Activated CD4-positive, alpha-beta T cell treated with anti-CD3 and anti-CD28 coated beads for 4 hours (primary cell): ENCODE measurements around the gene FAM107B.

Experiments used
- DNase-seq, 2 donors: peaks; one replicate each; pipeline ENCODE4 v3.0.0-alpha.2; 2020

The FAM107B gene

DNA sequence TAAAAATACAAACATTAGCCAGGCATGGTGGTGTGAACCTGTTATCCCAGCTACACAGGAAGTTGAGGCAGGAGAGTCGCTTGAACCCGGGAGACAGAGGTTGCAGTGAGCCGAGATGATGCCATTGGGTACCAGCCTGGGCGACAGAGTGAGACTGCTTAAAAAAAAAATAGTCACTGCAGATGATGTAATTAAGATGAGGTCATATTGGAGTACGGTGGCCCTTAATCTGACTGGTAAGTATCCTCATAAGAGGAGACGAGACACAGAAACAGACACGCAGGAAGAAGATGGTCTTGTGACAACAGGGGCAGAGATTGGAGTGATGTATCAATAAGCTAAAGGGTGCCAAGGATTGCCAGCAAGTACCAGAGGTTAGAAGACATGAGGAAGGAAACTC is 156.0 kb downstream of the FAM107B start:
- no peak for DNase-seq

- DNase-seq, result no peak
These were observed 156.8 kb downstream of the FAM107B start for GRCh38 chr10:14617852-14618251.

GRCh38 chr10:14616955-14617730 is 157.6 kb downstream of the FAM107B start:
- no peak for DNase-seq

GRCh38 chr10:14616465-14616864 is 158.2 kb downstream of the FAM107B start:
- no peak for DNase-seq

DNA sequence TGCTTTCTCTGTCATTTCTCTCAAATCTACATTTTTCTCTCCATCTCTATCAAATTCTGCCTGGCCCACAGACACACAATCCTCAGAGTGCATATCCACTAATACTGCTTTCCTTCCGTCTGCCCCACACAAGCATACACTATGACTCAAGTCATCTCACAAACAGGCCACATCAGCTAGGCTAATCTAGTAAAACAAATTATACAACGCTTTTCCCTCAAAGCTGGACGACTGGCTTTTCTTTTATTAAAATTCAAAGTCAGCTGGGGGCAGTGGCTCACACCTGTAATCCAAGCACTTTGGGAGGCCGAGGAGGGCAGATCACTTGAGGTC is 161.1 kb downstream of the FAM107B start:
- no peak for DNase-seq

- DNase-seq, result no peak
These were observed 161.7 kb downstream of the FAM107B start for GRCh38 chr10:14612873-14613587.

DNA sequence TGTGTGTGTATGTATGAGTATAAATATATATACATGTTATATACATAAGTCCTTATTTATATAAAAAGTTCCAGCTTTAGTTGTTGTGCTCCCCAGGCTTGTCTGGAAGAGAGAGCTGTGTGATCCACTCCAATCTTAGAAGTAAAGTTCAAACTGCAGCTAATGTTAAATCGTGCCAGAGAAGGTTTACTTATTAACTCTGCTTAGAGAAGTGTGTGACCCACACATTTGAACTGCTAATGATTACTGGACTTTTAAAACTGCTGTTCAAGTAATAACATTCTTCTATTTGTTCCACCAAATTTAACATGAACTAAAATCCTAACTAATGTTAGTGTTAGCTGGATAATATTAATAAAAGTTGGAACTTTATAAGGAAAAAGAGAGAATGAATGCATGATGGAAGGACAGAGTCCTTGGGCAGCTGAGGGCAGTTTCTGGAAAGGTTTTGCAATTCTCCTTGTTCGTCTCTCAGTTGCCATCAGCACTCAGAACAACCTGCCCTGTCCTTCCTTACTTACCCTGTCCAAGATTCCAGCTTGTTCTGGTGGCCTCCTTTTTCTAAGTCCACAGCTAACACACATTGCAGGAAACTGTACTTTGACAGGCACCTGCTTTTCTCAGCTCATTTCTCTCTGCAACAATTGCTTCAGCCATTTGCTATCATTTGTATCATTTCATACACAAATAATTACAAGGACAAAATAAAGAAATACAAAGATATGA is 162.6 kb downstream of the FAM107B start:
- no peak for DNase-seq

GRCh38 chr10:14609178-14609577 is 165.5 kb downstream of the FAM107B start:
- DNase-seq, result no peak

DNA sequence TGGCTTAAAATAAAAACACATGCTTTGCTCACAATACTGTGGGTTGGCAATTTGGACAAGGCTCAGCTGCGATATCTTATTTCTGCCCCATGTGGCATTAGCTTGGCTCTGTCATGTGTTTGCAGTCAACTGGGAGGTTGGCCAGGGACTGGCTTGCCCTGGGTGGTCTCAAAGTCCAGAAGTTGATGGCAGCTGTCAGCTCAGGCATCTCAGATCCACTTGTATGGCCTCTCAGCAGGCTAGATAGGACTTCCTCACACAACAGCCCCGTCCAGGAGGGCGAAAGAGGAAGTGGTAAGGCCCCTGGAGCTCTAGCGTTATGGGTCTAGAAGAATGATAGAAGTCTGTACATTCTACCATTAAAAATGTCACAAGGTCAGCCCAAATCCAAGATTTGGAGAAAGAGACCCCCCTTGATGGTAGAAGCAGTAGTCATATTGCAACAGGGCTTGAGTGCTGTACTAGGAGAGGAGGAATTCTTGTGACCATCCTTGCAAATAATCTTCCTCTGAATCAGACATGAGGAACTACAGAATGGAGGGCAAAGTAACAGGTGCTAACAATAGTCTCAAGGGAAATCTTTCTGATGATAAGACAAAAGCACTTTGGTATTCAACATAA is 166.2 kb downstream of the FAM107B start:
- no peak for DNase-seq

- DNase-seq, result no peak
These were observed 168.1 kb downstream of the FAM107B start for GRCh38 chr10:14606633-14607032.

DNA sequence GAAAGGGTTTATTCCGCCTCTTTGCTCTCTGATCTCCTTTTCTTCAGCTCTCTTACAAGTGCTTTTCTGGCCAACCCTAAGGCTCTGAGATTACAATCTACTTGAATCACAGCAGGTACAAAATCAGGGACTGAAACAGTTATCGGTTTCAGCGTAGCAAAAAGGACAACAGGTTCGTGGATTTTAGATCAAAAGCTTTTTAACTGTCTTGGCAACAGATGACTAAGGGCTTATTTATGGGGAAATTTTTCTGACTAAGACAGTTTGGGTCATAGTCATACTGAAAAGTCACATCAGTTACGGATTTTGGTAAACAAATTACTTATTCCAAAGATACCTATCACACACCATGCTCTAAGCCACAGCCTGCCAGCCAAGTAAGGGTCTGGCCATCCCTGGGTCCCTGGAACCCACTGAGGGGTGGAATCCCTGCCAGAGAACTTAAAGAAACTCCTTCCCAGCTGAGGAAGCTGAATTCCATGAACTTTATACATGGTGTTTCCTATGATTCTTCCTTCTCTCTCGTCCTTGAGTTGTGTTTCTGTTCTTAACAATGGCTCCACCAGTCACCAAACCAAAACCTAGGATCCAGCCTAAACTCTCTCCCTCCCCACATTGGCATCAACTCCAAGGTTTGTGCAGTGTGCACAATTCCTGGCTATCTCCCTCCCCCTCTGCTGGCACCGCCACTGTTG is 169.3 kb downstream of the FAM107B start:
- peak; percentile 36 to 39 for DNase-seq

GRCh38 chr10:14604181-14605142 is 170.2 kb downstream of the FAM107B start:
- peak; percentile 70 to 80 for DNase-seq

GRCh38 chr10:14603534-14604102 is 171.1 kb downstream of the FAM107B start:
- no peak for DNase-seq

GRCh38 chr10:14602807-14603533 is 171.7 kb downstream of the FAM107B start:
- DNase-seq, result no peak

DNA sequence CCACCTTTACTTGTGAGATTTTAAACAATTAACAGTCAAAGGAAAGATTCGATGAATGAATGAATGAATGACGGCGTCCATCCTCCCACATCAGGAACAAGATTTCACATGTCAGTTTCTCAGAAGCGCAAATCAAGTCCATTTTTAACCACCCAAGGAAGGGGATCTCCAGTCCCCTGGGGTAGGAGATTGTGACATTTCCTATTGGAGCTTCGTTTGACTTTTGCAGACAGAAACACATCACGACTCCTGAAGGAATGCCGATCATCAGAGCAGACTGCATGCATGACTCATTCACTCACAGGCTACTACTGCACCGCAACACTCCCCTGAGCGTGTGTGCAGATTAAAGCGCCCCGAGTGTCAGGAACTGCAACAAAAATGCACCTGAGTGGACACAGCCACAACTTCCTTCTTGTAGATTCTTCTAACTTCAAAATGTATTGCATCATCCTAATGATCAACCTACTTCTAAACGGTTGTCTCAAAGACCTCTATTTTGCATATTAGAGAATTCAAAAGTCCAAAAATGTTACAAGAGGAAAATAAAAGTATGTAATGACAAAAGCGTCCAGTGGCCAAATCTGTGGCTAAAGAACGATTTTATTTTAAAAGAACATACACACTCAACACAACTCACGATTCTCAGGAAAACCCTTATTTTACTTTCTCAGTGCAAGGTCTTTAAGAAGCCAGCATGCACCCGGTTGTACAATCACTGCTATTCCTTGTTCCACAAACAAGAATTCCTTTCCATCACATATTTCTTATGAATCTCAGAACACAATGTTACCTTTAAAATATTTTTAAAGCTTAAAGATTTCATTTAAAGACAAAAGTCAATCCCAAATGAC is 172.6 kb downstream of the FAM107B start:
- peak; percentile 54 to 56 for DNase-seq

GRCh38 chr10:14601326-14601725 is 173.4 kb downstream of the FAM107B start:
- no peak for DNase-seq

DNA sequence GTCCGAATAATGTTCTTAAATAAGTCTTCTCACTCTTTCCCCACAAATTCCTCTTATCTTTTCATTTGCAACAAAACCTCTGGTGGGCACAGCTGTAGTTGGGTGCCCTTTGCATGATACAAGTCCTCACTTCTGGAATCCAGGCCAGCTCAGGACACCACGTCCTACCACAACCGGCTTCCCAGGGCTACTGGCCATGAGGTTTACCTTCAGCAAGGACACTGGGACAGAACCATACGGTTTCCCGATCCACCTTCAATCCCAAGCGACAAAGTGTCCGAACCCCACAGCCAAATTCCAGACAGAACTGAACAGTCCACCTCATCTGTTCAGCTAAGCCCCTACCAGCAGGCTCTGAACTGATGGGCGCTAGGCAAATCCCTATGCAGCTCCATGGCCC is 174.6 kb downstream of the FAM107B start:
- DNase-seq, result no peak

- DNase-seq, result no peak
These were observed 175.6 kb downstream of the FAM107B start for GRCh38 chr10:14598809-14599764.
